ENCODE measurements around the gene NCAPG2.
A peak's percentile ranks its signal among the peaks of the same experiment; 100 is the strongest.

The NCAPG2 gene

GRCh38 chr7:158592541-158592940, 112.1 kb downstream of the NCAPG2 start:
- H3K4me3 Mint-ChIP-seq: no peak overlapping the region
- no peak for ATAC-seq
- peaks cover 24% of the 10 kb centered on the region for H3K27me3 Mint-ChIP-seq
- DNase-seq: no peak
- peaks cover 5% of the 10 kb centered on the region for H3K4me1 Mint-ChIP-seq
- no peak overlapping the region for H3K27ac Mint-ChIP-seq
- H3K9me3 Mint-ChIP-seq: no peaks in the 10 kb centered on the region

GRCh38 chr7:158591944-158592343, 112.7 kb downstream of the NCAPG2 start:
- Mint-ChIP-seq H3K9me3 (no peaks in the 10 kb centered on the region), H3K4me1 (peaks cover 5% of the 10 kb centered on the region), H3K27ac (no peak overlapping the region), H3K27me3 (peaks cover 24% of the 10 kb centered on the region), H3K4me3 (no peak overlapping the region)
- DNase-seq: no peak
- no peak for ATAC-seq

- ATAC-seq (no peak), DNase-seq (no peak)
- H3K4me1 Mint-ChIP-seq: peaks cover 12% of the 10 kb centered on the region
- H3K9me3 Mint-ChIP-seq: no peaks in the 10 kb centered on the region
- no peak overlapping the region for H3K27ac Mint-ChIP-seq
- H3K27me3 Mint-ChIP-seq: peaks cover 39% of the 10 kb centered on the region
- no peak overlapping the region for H3K4me3 Mint-ChIP-seq
Measured at GRCh38 chr7:158590181-158590530, 114.4 kb downstream of the NCAPG2 start.

GRCh38 chr7:158589653-158590052, 115.0 kb downstream of the NCAPG2 start:
- no peak for DNase-seq
- Mint-ChIP-seq H3K27me3 (peaks cover 44% of the 10 kb centered on the region), H3K27ac (no peak overlapping the region), H3K9me3 (no peaks in the 10 kb centered on the region), H3K4me3 (no peak overlapping the region), H3K4me1 (peaks cover 12% of the 10 kb centered on the region)
- ATAC-seq: no peak

- Mint-ChIP-seq H3K4me1 (peaks cover 12% of the 10 kb centered on the region), H3K27ac (no peak overlapping the region), H3K27me3 (peaks cover 51% of the 10 kb centered on the region), H3K4me3 (peak overlapping the region; percentile 29 to 32), H3K9me3 (no peaks in the 10 kb centered on the region)
- no peak for DNase-seq
- no peak for ATAC-seq
Measured at GRCh38 chr7:158588878-158589442, 115.6 kb downstream of the NCAPG2 start.

- Mint-ChIP-seq H3K4me1 (peaks cover 12% of the 10 kb centered on the region), H3K4me3 (peak overlapping the region; percentile 19 to 63), H3K9me3 (no peaks in the 10 kb centered on the region), H3K27me3 (peaks cover 58% of the 10 kb centered on the region), H3K27ac (no peak overlapping the region)
- ATAC-seq (peak; percentile 46), DNase-seq (no peak)
Measured at GRCh38 chr7:158588085-158588877, 116.3 kb downstream of the NCAPG2 start.

GRCh38 chr7:158587162-158588084, 117.2 kb downstream of the NCAPG2 start, which contains the start of gene PTPRN2:
Gene PTPRN2, minus strand, starts transcription at chr7:158587823.
- Mint-ChIP-seq H3K9me3 (no peaks in the 10 kb centered on the region), H3K27me3 (peaks cover 63% of the 10 kb centered on the region), H3K4me3 (peak within 1 kb of the TSS; percentile 19 to 63), H3K27ac (no peak within 1 kb of the TSS), H3K4me1 (peaks cover 12% of the 10 kb centered on the region)
- DNase-seq: peak; percentile 32 to 48
- ATAC-seq: peak; percentile 70

- no peaks in the 10 kb centered on the region for H3K9me3 Mint-ChIP-seq
- H3K27ac Mint-ChIP-seq: no peak overlapping the region
- DNase-seq (no peak), ATAC-seq (no peak)
- H3K4me3 Mint-ChIP-seq: peak overlapping the region in 1 of 2 donors; percentile 67
- H3K4me1 Mint-ChIP-seq: peaks cover 12% of the 10 kb centered on the region
- peaks cover 63% of the 10 kb centered on the region for H3K27me3 Mint-ChIP-seq
Measured at GRCh38 chr7:158586499-158587161, 118.0 kb downstream of the NCAPG2 start.

- H3K27ac Mint-ChIP-seq: no peak overlapping the region
- H3K4me1 Mint-ChIP-seq: peaks cover 12% of the 10 kb centered on the region
- H3K9me3 Mint-ChIP-seq: peaks cover 0 to 6% of the 10 kb centered on the region in 2 donors
- ATAC-seq (no peak), DNase-seq (no peak)
- H3K4me3 Mint-ChIP-seq: peak overlapping the region; percentile 16 to 67
- peaks cover 63% of the 10 kb centered on the region for H3K27me3 Mint-ChIP-seq
Measured at GRCh38 chr7:158585721-158586498, 118.7 kb downstream of the NCAPG2 start.

GRCh38 chr7:158584407-158584806, 120.2 kb downstream of the NCAPG2 start:
- ATAC-seq (no peak), DNase-seq (no peak)
- Mint-ChIP-seq H3K4me3 (no peak overlapping the region), H3K4me1 (peaks cover 12% of the 10 kb centered on the region), H3K27ac (no peak overlapping the region), H3K9me3 (peaks cover 9 to 19% of the 10 kb centered on the region in 2 donors), H3K27me3 (peaks cover 51% of the 10 kb centered on the region)

- ATAC-seq (no peak), DNase-seq (no peak)
- Mint-ChIP-seq H3K27me3 (peaks cover 45% of the 10 kb centered on the region), H3K4me3 (no peak overlapping the region), H3K4me1 (peaks cover 11% of the 10 kb centered on the region), H3K9me3 (peaks cover 10 to 24% of the 10 kb centered on the region in 2 donors), H3K27ac (no peak overlapping the region)
Measured at GRCh38 chr7:158583810-158584209, 120.8 kb downstream of the NCAPG2 start.

- H3K27me3 Mint-ChIP-seq: peaks cover 39% of the 10 kb centered on the region
- H3K9me3 Mint-ChIP-seq: peaks cover 10 to 30% of the 10 kb centered on the region in 2 donors
- H3K4me3 Mint-ChIP-seq: no peak overlapping the region
- no peak for DNase-seq
- peaks cover 7% of the 10 kb centered on the region for H3K4me1 Mint-ChIP-seq
- no peak overlapping the region for H3K27ac Mint-ChIP-seq
- ATAC-seq: no peak
Measured at GRCh38 chr7:158583143-158583542, 121.5 kb downstream of the NCAPG2 start.

GRCh38 chr7:158582089-158582456, 122.5 kb downstream of the NCAPG2 start:
- Mint-ChIP-seq H3K27ac (no peak overlapping the region), H3K4me3 (no peak overlapping the region), H3K9me3 (peaks cover 10 to 30% of the 10 kb centered on the region in 2 donors), H3K27me3 (peaks cover 38% of the 10 kb centered on the region), H3K4me1 (peaks cover 7% of the 10 kb centered on the region)
- DNase-seq: no peak
- no peak for ATAC-seq

- H3K4me3 Mint-ChIP-seq: no peak overlapping the region
- ATAC-seq: no peak
- DNase-seq: no peak
- peaks cover 38% of the 10 kb centered on the region for H3K27me3 Mint-ChIP-seq
- no peak overlapping the region for H3K27ac Mint-ChIP-seq
- peaks cover 7% of the 10 kb centered on the region for H3K4me1 Mint-ChIP-seq
- H3K9me3 Mint-ChIP-seq: peaks cover 10 to 30% of the 10 kb centered on the region in 2 donors
Measured at GRCh38 chr7:158581440-158582088, 123.0 kb downstream of the NCAPG2 start.
